ENCODE measurements around the gene NPBWR2. TPM values are rescaled to one million over a fixed set of nuclear protein-coding genes. Genes with fewer than 3 reads are reported as not detected.

The NPBWR2 gene
- total RNA-seq (under 1 TPM in 1 of 2 donors, not detected in 1; 0.19 TPM), polyA plus RNA-seq (ENCODE audit: insufficient read depth, low read depth, low replicate concordance) (not detected)
- long read RNA-seq, donor 1 = 0 reads
- long read RNA-seq, donor 2 = 0 reads

- Histone ChIP-seq H3K27me3 (no peaks in the 10 kb centered on the region), H3K4me1 (peaks cover 5% of the 10 kb centered on the region), H3K4me3 (no peak within 1 kb of the TSS), H3K36me3 (ENCODE audit: low read depth, missing control alignments) (no peaks in the 10 kb centered on the region), H3K9me3 (no peaks in the 10 kb centered on the region), H3K27ac (no peak within 1 kb of the TSS)
- DNase-seq = peak; percentile 12
- WGBS, 2 donors = 65 to 73% methylated on average over 10 to 22 of the region's 22 CpGs
- TF ChIP-seq POLR2A (IDR thresholded peaks at IDR 0.05) = no peak
- TF ChIP-seq CTCF (IDR thresholded peaks at IDR 0.05) = no peak
- intact Hi-C loops (cut with DNase I; ENCODE audit: low total_unique reads) = no loop called here
Observed at GRCh38 chr20:64106981-64107735, at the start of gene NPBWR2. Gene NPBWR2, minus strand, starts transcription at chr20:64107565. Its CDS starts 734 bp downstream, at chr20:64106831.

- Histone ChIP-seq H3K27ac (no peak overlapping the region), H3K4me3 (no peak overlapping the region), H3K36me3 (ENCODE audit: low read depth, missing control alignments) (no peaks in the 10 kb centered on the region), H3K4me1 (no peaks in the 10 kb centered on the region), H3K9me3 (no peaks in the 10 kb centered on the region), H3K27me3 (no peaks in the 10 kb centered on the region)
- 66 to 71% methylated on average over 9 of the region's 9 CpGs for WGBS, 2 donors
- TF ChIP-seq POLR2A (IDR thresholded peaks at IDR 0.05) (no peak), CTCF (IDR thresholded peaks at IDR 0.05) (no peak)
- intact Hi-C loops (cut with DNase I; ENCODE audit: low total_unique reads) = no loop called here
- no peak for DNase-seq
Observed at GRCh38 chr20:64156136-64156885, 48.9 kb upstream of the NPBWR2 start.

- Histone ChIP-seq H3K27me3 (no peaks in the 10 kb centered on the region), H3K27ac (no peak overlapping the region), H3K36me3 (ENCODE audit: low read depth, missing control alignments) (no peaks in the 10 kb centered on the region), H3K9me3 (no peaks in the 10 kb centered on the region), H3K4me1 (no peaks in the 10 kb centered on the region), H3K4me3 (no peak overlapping the region)
- no peak for DNase-seq
- TF ChIP-seq POLR2A (IDR thresholded peaks at IDR 0.05) = no peak
- no peak for TF ChIP-seq CTCF (IDR thresholded peaks at IDR 0.05)
- intact Hi-C loops (cut with DNase I; ENCODE audit: low total_unique reads) = no loop called here
- 77 to 85% methylated on average over 21 to 22 of the region's 22 CpGs for WGBS, 2 donors
Observed at GRCh38 chr20:64155258-64156135, 48.1 kb upstream of the NPBWR2 start.

- 71 to 76% methylated on average over 4 to 9 of the region's 9 CpGs for WGBS, 2 donors
- no peak overlapping the region for H3K4me3 ChIP-seq
- no peak overlapping the region for H3K27ac ChIP-seq
- no peaks in the 10 kb centered on the region for H3K9me3 ChIP-seq
- no peaks in the 10 kb centered on the region for H3K27me3 ChIP-seq
- intact Hi-C loops (cut with DNase I; ENCODE audit: low total_unique reads) = no loop called here
- no peak for DNase-seq
- TF ChIP-seq CTCF (IDR thresholded peaks at IDR 0.05) = no peak
- H3K36me3 ChIP-seq (ENCODE audit: low read depth, missing control alignments) = no peaks in the 10 kb centered on the region
- no peaks in the 10 kb centered on the region for H3K4me1 ChIP-seq
Observed at GRCh38 chr20:64154590-64155257, 47.4 kb upstream of the NPBWR2 start.
